Keratinocyte (primary cell): Measurements from ENCODE around the gene CCDC54. TPM values are rescaled to one million over a fixed set of nuclear protein-coding genes. Genes with fewer than 3 reads are reported as not detected.

Experiments
- DNase-seq: peaks from one replicate; pipeline ENCODE4 v3.0.0-alpha.2; 2011; ENCODE audit warnings: low read depth, missing footprints, low spot score
- FAIRE-seq: peaks from 2 replicates; lab custom pipeline; 2011; peaks lifted over from hg19 to GRCh38; lab: Jason Lieb, UNC
- H2AFZ ChIP-seq: 2 replicates; pipeline ENCODE4 v1.6.0; 2012; ENCODE audit warnings: low read length, control low read depth, inconsistent platforms; ENCODE audit not compliant: control insufficient read depth
- H3K27ac ChIP-seq: 2 replicates; pipeline ENCODE4 v1.5.1; 2011; ENCODE audit warnings: low read length; ENCODE audit not compliant: control insufficient read depth, insufficient read depth
- H3K27me3 ChIP-seq: 3 replicates; pipeline ENCODE4 v1.6.0; 2011; ENCODE audit warnings: low read length; ENCODE audit not compliant: control insufficient read depth, insufficient read depth; ENCODE audit errors: extremely low read depth
- H3K36me3 ChIP-seq, 2 experiments: 2 replicates in 1 of 2; 3 replicates in 1 of 2; pipeline ENCODE4 v1.5.1; 2011; ENCODE audit warnings: low read length in 2 of 2, mild to moderate bottlenecking in 1 of 2; ENCODE audit not compliant: control insufficient read depth in 2 of 2, insufficient read depth in 2 of 2; ENCODE audit errors: extremely low read depth in 1 of 2
- H3K4me1 ChIP-seq: 3 replicates; pipeline ENCODE4 v1.5.1; 2011; ENCODE audit warnings: low read length; ENCODE audit not compliant: control insufficient read depth, insufficient read depth; ENCODE audit errors: extremely low read depth
- H3K4me2 ChIP-seq: 3 replicates; pipeline ENCODE4 v1.6.0; 2011; ENCODE audit warnings: low read depth, low read length; ENCODE audit not compliant: control insufficient read depth, insufficient read depth; ENCODE audit errors: extremely low read depth
- H3K4me3 ChIP-seq, 3 experiments: fragments of 200-600 bp in 1 of 3; sonication (generic) in 1 of 3; 2 replicates in 2 of 3; 3 replicates in 1 of 3; pipeline ENCODE4 v1.5.1; 2011 to 2016; ENCODE audit warnings: low read length in 3 of 3, mild to moderate bottlenecking in 3 of 3, control low read depth in 2 of 3, inconsistent platforms in 1 of 3, low read depth in 1 of 3, mixed read lengths in 1 of 3, mixed run types in 1 of 3, moderate library complexity in 1 of 3; ENCODE audit not compliant: control insufficient read depth in 2 of 3, insufficient read depth in 2 of 3; ENCODE audit errors: extremely low read depth in 1 of 3
- H3K79me2 ChIP-seq: 2 replicates; pipeline ENCODE4 v1.6.0; 2012; ENCODE audit warnings: low read length; ENCODE audit not compliant: control insufficient read depth, insufficient read depth
- H3K9ac ChIP-seq: 3 replicates; pipeline ENCODE4 v1.6.0; 2011; ENCODE audit warnings: low read length; ENCODE audit not compliant: control insufficient read depth, insufficient read depth; ENCODE audit errors: extremely low read depth
- H3K9me1 ChIP-seq: 3 replicates; pipeline ENCODE4 v1.6.0; 2011; ENCODE audit warnings: low read length; ENCODE audit not compliant: control insufficient read depth, insufficient read depth; ENCODE audit errors: extremely low read depth
- H3K9me3 ChIP-seq: 2 replicates; pipeline ENCODE4 v1.5.1; 2012; ENCODE audit warnings: low read depth, low read length; ENCODE audit not compliant: control insufficient read depth
- H4K20me1 ChIP-seq: 3 replicates; pipeline ENCODE4 v1.6.0; 2011; ENCODE audit warnings: low read length; ENCODE audit not compliant: control insufficient read depth, insufficient read depth; ENCODE audit errors: extremely low read depth
- CTCF ChIP-seq, 3 experiments: IDR thresholded peaks in 1 of 3; conservative IDR thresholded peaks in 1 of 3; optimal IDR thresholded peaks in 1 of 3; 2 replicates in 2 of 3; 3 replicates in 1 of 3; pipeline versions ENCODE3 to v1.5.1; 2011; ENCODE audit warnings: low read length in 3 of 3, mild to moderate bottlenecking in 3 of 3, moderate library complexity in 2 of 3, control low read depth in 1 of 3, inconsistent platforms in 1 of 3; ENCODE audit not compliant: insufficient read depth in 2 of 3; ENCODE audit errors: extremely low read depth in 1 of 3
- EZH2 ChIP-seq: IDR thresholded peaks from one replicate; pipeline ENCODE4 v1.6.1; 2012; ENCODE audit warnings: inconsistent platforms, mild to moderate bottlenecking, low read length, moderate library complexity
- dilution Hi-C: fragments of 300-500 bp; cut with MboI; formaldehyde crosslinking; loops from one replicate; pipeline ENCODE4 v1.7.0; 2020; ENCODE audit warnings: low sequenced_read_pairs; ENCODE audit not compliant: extremely low pct_ligation_motif_present
- polyA plus RNA-seq, 5 experiments: library from polyadenylated mRNA; depleted of rRNA in 3 of 5; stranded (reverse) in 3 of 5; stranded (forward) in 1 of 5; unstranded in 1 of 5; fragments of >200 nt; gene quantifications; 1 replicate in 1 of 5; 2 replicates in 3 of 5; 3 replicates in 1 of 5; pipeline versions ENCODE4 v1.2.1 to v1.2.3, GENCODE V29; 2011 to 2012; ENCODE audit warnings: missing spikeins in 2 of 5, low read depth in 1 of 5, low replicate concordance in 1 of 5

Gene CCDC54
- polyA plus RNA-seq, 1 donor (not counting 4 experiments of a cell fraction or from before 2014, with no cell fraction given) = not detected

DNA sequence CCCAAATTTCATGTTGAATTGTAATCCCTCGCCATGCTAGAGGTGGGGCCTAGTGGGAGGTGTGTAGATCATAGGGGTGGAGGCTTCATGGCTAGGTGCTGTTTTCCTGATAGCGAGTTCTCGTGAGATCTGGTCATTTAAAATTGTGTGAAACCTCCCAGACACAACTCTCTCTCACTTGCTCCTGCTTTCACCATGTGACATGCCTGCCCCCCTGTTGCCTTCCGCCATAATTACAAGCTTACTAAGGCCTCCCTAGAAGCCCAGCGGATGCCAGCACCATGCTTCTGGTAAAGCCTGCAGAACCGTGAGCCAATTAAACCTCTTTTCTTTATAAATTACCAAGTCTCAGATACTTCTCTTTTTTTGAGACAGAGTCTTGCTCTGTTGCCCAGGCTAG, 36.0 kb downstream of the CCDC54 start:
- no peak overlapping the region for H3K4me3 ChIP-seq
- H3K79me2 ChIP-seq = no peaks in the 10 kb centered on the region
- H4K20me1 ChIP-seq = no peaks in the 10 kb centered on the region
- peaks cover 2% of the 10 kb centered on the region for H3K9me3 ChIP-seq
- no peaks in the 10 kb centered on the region for H3K9me1 ChIP-seq
- no peak for FAIRE-seq
- DNase-seq = no peak
- H2AFZ ChIP-seq = no peak overlapping the region
- H3K9ac ChIP-seq = no peak overlapping the region
- no peaks in the 10 kb centered on the region for H3K27me3 ChIP-seq
- H3K4me1 ChIP-seq = peaks cover 9% of the 10 kb centered on the region
- dilution Hi-C loops = no loop called here
- H3K4me2 ChIP-seq = no peak overlapping the region
- H3K27ac ChIP-seq = no peak overlapping the region
- TF ChIP-seq CTCF (optimal IDR thresholded peaks at IDR 0.05 in 1 of 3, IDR thresholded peaks at IDR 0.05 in 1 of 3, conservative IDR thresholded peaks at IDR 0.05 in 1 of 3; ENCODE audit: extremely low read depth in 1 of 3, insufficient read depth in 2 of 3, low read length in 3 of 3) (peak in 1 of 3 experiments; percentile 15), EZH2 (no peak)
- H3K36me3 ChIP-seq = no peaks in the 10 kb centered on the region

- Histone ChIP-seq H2AFZ (no peak overlapping the region), H3K9ac (no peak overlapping the region), H3K27me3 (no peaks in the 10 kb centered on the region), H3K27ac (no peak overlapping the region), H3K9me1 (no peaks in the 10 kb centered on the region), H4K20me1 (no peaks in the 10 kb centered on the region), H3K4me3 (no peak overlapping the region), H3K79me2 (no peaks in the 10 kb centered on the region), H3K9me3 (no peaks in the 10 kb centered on the region), H3K4me1 (peaks cover 9% of the 10 kb centered on the region), H3K36me3 (no peaks in the 10 kb centered on the region), H3K4me2 (no peak overlapping the region)
- DNase-seq = no peak
- dilution Hi-C loops = no loop called here
- TF ChIP-seq CTCF (optimal IDR thresholded peaks at IDR 0.05 in 1 of 3, IDR thresholded peaks at IDR 0.05 in 1 of 3, conservative IDR thresholded peaks at IDR 0.05 in 1 of 3; ENCODE audit: extremely low read depth in 1 of 3, insufficient read depth in 2 of 3, low read length in 3 of 3) (no peak), EZH2 (no peak)
- FAIRE-seq = no peak
Measured at GRCh38 chr3:107414325-107414964, 37.2 kb downstream of the CCDC54 start.
